ENCODE data around the gene TEKT1. TPM values are rescaled to one million over a fixed set of nuclear protein-coding genes. Genes with fewer than 3 reads are reported as not detected.

Gene TEKT1
- total and polyA plus RNA-seq, 10 donors = not detected

DNA sequence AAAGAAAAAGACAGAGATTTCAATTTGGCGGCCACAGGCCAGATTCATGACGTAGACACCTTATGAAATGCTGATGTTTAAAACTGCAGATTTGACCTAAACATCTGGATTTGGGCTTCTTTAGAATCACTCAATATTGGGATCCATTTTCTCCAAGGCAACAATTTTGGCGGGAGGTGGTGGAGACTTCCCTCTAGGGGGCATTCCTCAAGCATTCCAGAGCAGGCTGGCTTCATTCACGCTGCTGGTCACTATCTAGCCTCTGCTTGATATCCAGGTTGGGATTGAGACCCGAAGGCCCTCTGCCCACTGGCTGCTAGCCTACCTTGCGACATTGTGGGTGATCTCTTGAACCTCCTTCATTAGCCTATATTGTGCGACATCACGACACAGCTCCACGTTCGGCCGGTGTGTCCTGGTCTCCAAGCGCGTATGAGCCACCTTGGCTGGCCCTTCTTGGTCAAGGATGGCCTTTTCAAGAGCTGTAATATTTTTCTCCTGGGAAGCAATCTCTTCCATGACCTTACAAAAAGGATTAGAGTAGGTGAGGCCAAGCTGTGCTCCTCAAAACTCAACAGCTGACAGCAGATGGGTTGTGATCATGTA is 31.0 kb downstream of the TEKT1 start:
- Histone ChIP-seq H3K36me3 (no peaks in the 10 kb centered on the region), H3K27me3 (replicated peaks in 1 of 7) (no peaks in the 10 kb centered on the region), H3K9me3 (no peaks in the 10 kb centered on the region), H3K4me1 (no peaks in the 10 kb centered on the region), H3K27ac (no peak overlapping the region), H3K4me3 (no peak overlapping the region)
- DNase-seq = no peak
- 82 to 92% (median 89%) methylated on average over 13 of the region's 13 CpGs for WGBS, 5 donors
- intact Hi-C loops (cut with DNase I; ENCODE audit: low total_unique reads) = loop anchor here (5.0 kb wide), 1 partner anchor 133 kb away; no protein-coding TSS in a partner anchor
- TF ChIP-seq, protein P1, sequence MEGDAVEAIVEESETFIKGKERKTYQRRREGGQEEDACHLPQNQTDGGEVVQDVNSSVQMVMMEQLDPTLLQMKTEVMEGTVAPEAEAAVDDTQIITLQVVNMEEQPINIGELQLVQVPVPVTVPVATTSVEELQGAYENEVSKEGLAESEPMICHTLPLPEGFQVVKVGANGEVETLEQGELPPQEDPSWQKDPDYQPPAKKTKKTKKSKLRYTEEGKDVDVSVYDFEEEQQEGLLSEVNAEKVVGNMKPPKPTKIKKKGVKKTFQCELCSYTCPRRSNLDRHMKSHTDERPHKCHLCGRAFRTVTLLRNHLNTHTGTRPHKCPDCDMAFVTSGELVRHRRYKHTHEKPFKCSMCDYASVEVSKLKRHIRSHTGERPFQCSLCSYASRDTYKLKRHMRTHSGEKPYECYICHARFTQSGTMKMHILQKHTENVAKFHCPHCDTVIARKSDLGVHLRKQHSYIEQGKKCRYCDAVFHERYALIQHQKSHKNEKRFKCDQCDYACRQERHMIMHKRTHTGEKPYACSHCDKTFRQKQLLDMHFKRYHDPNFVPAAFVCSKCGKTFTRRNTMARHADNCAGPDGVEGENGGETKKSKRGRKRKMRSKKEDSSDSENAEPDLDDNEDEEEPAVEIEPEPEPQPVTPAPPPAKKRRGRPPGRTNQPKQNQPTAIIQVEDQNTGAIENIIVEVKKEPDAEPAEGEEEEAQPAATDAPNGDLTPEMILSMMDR (IDR thresholded peaks at IDR 0.05 in 8 of 11, conservative IDR thresholded peaks at IDR 0.05 in 3 of 11) = peak in 1 of 11 experiments; percentile 40
- no peak for TF ChIP-seq POLR2AphosphoS5 (IDR thresholded peaks at IDR 0.05)

DNA sequence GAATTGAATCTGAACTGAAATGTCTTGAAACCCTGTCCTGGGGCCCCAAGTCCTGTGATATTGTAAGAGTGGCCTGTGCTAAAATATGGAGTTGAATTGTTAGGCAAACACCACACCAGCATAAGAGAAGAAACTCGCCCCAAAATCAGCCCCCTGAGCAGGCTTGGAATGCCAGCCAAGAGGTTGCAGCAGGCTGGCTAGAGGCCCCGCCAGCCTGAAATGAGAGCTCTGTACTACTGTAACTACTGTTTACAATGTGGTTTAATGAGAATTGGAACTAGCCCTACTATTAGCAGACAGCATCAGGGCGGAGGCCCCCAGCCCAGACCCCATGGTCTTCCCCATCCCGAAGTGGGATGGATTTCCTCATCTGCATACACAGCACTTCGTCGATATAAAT is 31.8 kb downstream of the TEKT1 start:
- no peak overlapping the region for H3K27ac ChIP-seq
- TF ChIP-seq POLR2AphosphoS5 (IDR thresholded peaks at IDR 0.05) (no peak), POLR2A (IDR thresholded peaks at IDR 0.05) (no peak)
- TF ChIP-seq, protein P1 (IDR thresholded peaks at IDR 0.05 in 8 of 11, conservative IDR thresholded peaks at IDR 0.05 in 3 of 11) = no peak
- H3K27me3 ChIP-seq (replicated peaks in 1 of 7) = no peaks in the 10 kb centered on the region
- 73 to 87% (median 84%) methylated on average over 6 of the region's 6 CpGs for whole genome bisulfite sequencing, 5 donors
- H3K4me3 ChIP-seq = no peak overlapping the region
- no peaks in the 10 kb centered on the region for H3K36me3 ChIP-seq
- intact Hi-C loops (cut with DNase I; ENCODE audit: low total_unique reads) = loop anchor here (5.0 kb wide), 1 partner anchor 132 kb away; no protein-coding TSS in a partner anchor
- DNase-seq = no peak
- H3K4me1 ChIP-seq = no peaks in the 10 kb centered on the region
- H3K9me3 ChIP-seq = no peaks in the 10 kb centered on the region

DNA sequence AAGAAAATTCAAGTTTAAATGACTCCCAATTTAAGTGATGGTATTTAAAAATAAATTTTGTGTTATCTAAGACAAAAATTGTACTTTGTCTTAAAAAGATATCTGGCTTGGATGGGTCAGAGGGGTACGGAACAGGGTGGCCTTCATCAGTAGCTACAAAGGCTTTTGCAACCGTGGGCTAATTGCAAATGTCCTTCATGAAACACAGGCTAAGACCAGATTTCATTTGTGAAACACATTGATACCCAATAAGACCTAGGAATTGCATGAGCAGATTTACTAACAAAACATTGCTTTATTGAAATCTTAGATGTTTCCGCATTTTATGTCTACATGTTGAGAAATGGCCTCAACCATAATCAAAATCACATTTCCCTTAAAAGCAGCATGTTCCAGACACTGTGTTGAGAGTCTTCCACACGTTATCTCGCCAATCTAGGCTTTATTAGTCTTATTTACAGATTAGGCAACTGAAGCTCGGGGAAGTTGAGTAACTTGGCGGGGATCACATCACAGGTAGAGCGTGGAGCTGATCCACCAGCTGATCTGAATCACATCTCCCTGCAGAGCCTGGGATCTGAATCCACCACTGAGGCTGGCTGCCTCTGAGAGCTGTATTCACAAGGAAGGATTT is 33.7 kb downstream of the TEKT1 start:
- Histone ChIP-seq H3K4me1 (no peaks in the 10 kb centered on the region), H3K27ac (no peak overlapping the region), H3K9me3 (no peaks in the 10 kb centered on the region), H3K27me3 (replicated peaks in 1 of 7) (peaks cover 0 to 5% (median 0%) of the 10 kb centered on the region in 7 donors), H3K4me3 (no peak overlapping the region), H3K36me3 (no peaks in the 10 kb centered on the region)
- WGBS, 5 donors = 70 to 82% (median 78%) methylated on average over 8 of the region's 8 CpGs
- no peak for TF ChIP-seq POLR2A (IDR thresholded peaks at IDR 0.05)
- no peak for TF ChIP-seq POLR2AphosphoS5 (IDR thresholded peaks at IDR 0.05)
- TF ChIP-seq, protein P1 (IDR thresholded peaks at IDR 0.05 in 8 of 11, conservative IDR thresholded peaks at IDR 0.05 in 3 of 11) = no peak
- intact Hi-C loops (cut with DNase I; ENCODE audit: low total_unique reads) = no loop called here
- no peak for DNase-seq

DNA sequence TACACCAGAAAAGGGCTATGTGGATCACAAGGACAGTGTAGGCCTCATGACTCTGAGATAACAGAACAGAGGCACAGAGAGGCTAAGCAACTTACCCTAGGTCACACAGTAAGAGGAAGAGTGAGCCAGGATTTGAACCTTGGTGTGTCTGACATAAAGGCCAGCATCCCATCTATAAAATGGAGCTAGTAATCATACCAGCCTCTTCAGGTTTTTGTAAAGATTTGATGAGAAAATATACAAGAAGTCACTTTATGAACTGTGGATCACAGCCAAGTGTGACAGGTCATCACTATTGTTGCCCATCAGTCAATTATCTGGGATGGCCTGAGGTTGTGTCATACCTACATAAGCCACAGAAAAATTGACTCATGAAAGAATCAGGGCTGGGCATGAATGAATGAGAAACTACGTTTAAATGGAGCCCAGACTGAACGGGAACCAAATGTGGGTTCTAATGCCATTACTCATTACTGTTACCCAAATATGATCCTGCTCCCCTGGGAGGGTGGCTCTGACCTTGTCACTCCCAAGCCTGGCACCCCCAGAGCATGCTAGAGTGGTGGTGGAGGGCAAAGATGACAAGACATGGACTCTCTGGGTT is 34.5 kb downstream of the TEKT1 start:
- no peaks in the 10 kb centered on the region for H3K4me1 ChIP-seq
- H3K27ac ChIP-seq = no peak overlapping the region
- 77 to 94% (median 86%) methylated on average over 2 of the region's 2 CpGs for WGBS, 5 donors
- intact Hi-C loops (cut with DNase I; ENCODE audit: low total_unique reads) = no loop called here
- TF ChIP-seq, protein P1 (IDR thresholded peaks at IDR 0.05 in 8 of 11, conservative IDR thresholded peaks at IDR 0.05 in 3 of 11) = no peak
- TF ChIP-seq POLR2A (IDR thresholded peaks at IDR 0.05) = no peak
- TF ChIP-seq POLR2AphosphoS5 (IDR thresholded peaks at IDR 0.05) = no peak
- no peaks in the 10 kb centered on the region for H3K36me3 ChIP-seq
- no peaks in the 10 kb centered on the region for H3K9me3 ChIP-seq
- no peak overlapping the region for H3K4me3 ChIP-seq
- DNase-seq = no peak
- peaks cover 0 to 13% (median 0%) of the 10 kb centered on the region in 7 donors for H3K27me3 ChIP-seq (replicated peaks in 1 of 7)
